Thoracic aorta (tissue), 2 donors: Measurements from ENCODE around the gene CPXM2. TPM values are rescaled to one million over a fixed set of nuclear protein-coding genes. Genes with fewer than 3 reads are reported as not detected.

ENCODE experiments used
- ATAC-seq: fragments of 150-250 bp; one replicate; pipeline ENCODE4 v1.8.0; 2017; ENCODE audit warnings: low read depth; ENCODE audit not compliant: insufficient number of reproducible peaks, low FRiP score
- DNase-seq: peaks from one replicate; pipeline ENCODE4 v3.0.0-alpha.2; 2020; ENCODE audit warnings: low spot score
- H3K27ac ChIP-seq, 2 donors: fragments of 200-600 bp; sonication (generic); 1 replicate in 1 of 2; 2 replicates in 1 of 2; pipeline ENCODE4 v1.5.1; 2016; ENCODE audit warnings: mild to moderate bottlenecking in 2 of 2, moderate library complexity in 2 of 2
- H3K27me3 ChIP-seq: fragments of 200-600 bp; sonication (generic); replicated peaks from 2 replicates; pipeline ENCODE4 v1.6.0; 2016; ENCODE audit warnings: mild to moderate bottlenecking; ENCODE audit not compliant: insufficient read depth
- H3K36me3 ChIP-seq: fragments of 200-600 bp; sonication (generic); one replicate; pipeline ENCODE4 v1.5.1; 2016
- H3K4me1 ChIP-seq, 2 donors: fragments of 200-600 bp; sonication (generic); 1 replicate in 1 of 2; 2 replicates in 1 of 2; pipeline versions ENCODE4 v1.5.1 to v1.6.0; 2016; ENCODE audit warnings: low read depth in 2 of 2, mild to moderate bottlenecking in 1 of 2; ENCODE audit not compliant: control insufficient read depth in 1 of 2
- H3K4me3 ChIP-seq: fragments of 200-600 bp; sonication (generic); 2 replicates; pipeline ENCODE4 v1.5.1; 2016; ENCODE audit warnings: mild to moderate bottlenecking
- H3K9me3 ChIP-seq: fragments of 200-600 bp; sonication (generic); 2 replicates; pipeline ENCODE4 v1.5.1; 2016
- total RNA-seq, 2 donors: library from RNA; depleted of rRNA; stranded (reverse); fragments of >200 nt; gene quantifications; one replicate each; pipeline versions ENCODE4 v1.1.0 to v1.2.3, GENCODE V29; 2016
- TF ChIP-seq, protein P1 (sequence below): fragments of 200-600 bp; sonication (generic); IDR thresholded peaks from one replicate; pipeline ENCODE4 v1.5.1; 2019; ENCODE audit warnings: antibody characterized with exemption

Gene CPXM2
- total RNA-seq, 2 donors from 2014 or later = 275 to 348 TPM

DNA sequence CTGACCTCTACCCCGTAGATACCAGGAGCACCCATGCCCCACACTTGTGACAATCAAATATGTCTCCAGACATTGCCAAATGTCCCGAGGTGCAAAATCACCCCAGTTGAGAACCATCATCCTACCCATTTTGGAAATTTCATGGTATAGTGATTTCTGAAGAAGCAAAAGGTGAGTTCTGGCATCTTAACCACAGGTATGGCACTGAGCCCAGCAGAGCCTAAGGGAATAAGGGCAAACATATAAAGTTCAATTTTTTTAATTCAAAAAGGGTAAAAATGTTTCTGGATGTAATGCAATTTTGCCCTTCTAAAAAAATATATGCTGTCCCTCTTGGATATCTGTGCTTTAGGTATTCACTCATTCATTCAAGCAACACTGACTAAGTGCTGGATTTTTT is 30.5 kb upstream of the CPXM2 start:
- no peaks in the 10 kb centered on the region for H3K36me3 ChIP-seq
- H3K9me3 ChIP-seq = no peaks in the 10 kb centered on the region
- H3K27me3 ChIP-seq = no peaks in the 10 kb centered on the region
- H3K4me3 ChIP-seq = no peak overlapping the region
- no peak for DNase-seq
- H3K27ac ChIP-seq = no peak overlapping the region
- TF ChIP-seq, protein P1, sequence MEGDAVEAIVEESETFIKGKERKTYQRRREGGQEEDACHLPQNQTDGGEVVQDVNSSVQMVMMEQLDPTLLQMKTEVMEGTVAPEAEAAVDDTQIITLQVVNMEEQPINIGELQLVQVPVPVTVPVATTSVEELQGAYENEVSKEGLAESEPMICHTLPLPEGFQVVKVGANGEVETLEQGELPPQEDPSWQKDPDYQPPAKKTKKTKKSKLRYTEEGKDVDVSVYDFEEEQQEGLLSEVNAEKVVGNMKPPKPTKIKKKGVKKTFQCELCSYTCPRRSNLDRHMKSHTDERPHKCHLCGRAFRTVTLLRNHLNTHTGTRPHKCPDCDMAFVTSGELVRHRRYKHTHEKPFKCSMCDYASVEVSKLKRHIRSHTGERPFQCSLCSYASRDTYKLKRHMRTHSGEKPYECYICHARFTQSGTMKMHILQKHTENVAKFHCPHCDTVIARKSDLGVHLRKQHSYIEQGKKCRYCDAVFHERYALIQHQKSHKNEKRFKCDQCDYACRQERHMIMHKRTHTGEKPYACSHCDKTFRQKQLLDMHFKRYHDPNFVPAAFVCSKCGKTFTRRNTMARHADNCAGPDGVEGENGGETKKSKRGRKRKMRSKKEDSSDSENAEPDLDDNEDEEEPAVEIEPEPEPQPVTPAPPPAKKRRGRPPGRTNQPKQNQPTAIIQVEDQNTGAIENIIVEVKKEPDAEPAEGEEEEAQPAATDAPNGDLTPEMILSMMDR = no peak
- no peak for ATAC-seq
- H3K4me1 ChIP-seq = no peaks in the 10 kb centered on the region

DNA sequence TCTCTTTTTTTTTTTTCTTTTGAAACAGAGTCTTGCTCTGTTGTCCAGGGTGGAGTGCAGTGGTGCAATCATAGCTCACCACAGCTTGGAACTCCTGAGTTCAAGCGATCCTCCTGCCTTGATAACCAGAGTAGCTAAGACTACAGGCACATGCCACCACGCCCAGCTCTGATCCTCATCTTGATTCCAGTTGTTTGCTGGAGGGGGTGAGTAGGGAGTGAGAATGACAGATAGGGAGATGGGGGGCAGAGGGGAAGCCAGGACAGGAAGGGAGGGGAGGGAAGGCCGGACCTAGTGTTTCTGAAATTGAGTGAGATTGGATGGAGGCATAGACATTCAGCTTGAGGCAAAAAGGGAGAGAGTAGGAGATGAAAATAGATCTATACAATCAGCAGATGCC is 25.2 kb upstream of the CPXM2 start:
- TF ChIP-seq, protein P1 = no peak
- Histone ChIP-seq H3K36me3 (no peaks in the 10 kb centered on the region), H3K4me1 (peaks cover 7 to 10% of the 10 kb centered on the region in 2 donors), H3K27me3 (no peaks in the 10 kb centered on the region), H3K4me3 (no peak overlapping the region), H3K9me3 (no peaks in the 10 kb centered on the region), H3K27ac (no peak overlapping the region)
- ATAC-seq = no peak
- DNase-seq = no peak

DNA sequence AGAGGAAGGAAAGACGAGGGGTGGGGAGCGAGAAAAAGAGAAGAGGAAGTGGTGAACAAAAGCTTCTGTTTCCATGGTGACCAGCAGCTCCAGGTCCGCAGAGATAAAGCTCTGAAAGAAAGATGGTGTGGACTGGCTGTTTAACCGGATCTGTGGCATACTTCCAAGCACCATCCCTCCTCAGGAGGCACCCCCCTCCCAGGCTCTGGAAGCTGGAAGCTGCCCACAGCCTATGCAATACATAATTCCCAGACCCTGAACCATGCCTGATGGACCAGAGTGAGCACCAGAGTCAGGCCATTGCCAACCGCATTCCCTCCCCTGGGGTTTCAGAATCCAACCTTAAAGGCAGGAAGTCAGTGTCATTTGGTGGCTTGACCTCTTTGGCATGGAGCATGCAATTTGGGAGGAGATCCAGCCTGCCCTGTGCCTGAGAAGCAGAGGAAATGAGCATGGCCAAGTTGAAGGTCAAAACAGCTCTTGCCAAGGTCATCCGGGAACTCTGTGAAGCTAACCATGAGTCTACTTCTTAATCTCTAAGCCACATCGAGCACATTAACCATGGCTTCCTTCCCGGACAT is 22.2 kb upstream of the CPXM2 start:
- H3K36me3 ChIP-seq = no peaks in the 10 kb centered on the region
- H3K4me1 ChIP-seq = peaks cover 7 to 10% of the 10 kb centered on the region in 2 donors
- no peak overlapping the region for H3K4me3 ChIP-seq
- H3K9me3 ChIP-seq = no peaks in the 10 kb centered on the region
- H3K27me3 ChIP-seq = no peaks in the 10 kb centered on the region
- no peak for DNase-seq
- TF ChIP-seq, protein P1 = no peak
- peak; percentile 70 for ATAC-seq
- H3K27ac ChIP-seq = no peak overlapping the region

DNA sequence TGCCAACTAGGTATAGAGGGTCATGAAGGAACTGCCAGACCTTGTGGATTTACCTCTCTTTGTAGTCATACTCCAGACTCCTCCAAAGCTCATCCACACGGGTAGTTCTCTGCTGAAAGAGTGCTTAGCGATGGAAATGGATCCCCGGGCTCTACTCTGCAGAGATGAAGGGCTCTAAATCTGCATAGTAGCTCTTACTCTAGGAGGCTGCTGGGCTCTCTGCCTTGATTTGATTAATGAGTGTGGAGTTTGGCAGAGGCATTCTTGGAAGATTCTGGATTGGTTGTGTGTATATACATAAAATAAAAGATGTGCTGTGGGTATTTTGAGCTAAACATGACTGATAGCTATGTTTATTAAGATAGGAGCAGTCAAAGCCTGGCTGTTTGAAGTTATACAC is 21.3 kb upstream of the CPXM2 start:
- DNase-seq = no peak
- no peak overlapping the region for H3K4me3 ChIP-seq
- peaks cover 7 to 10% of the 10 kb centered on the region in 2 donors for H3K4me1 ChIP-seq
- H3K27ac ChIP-seq = no peak overlapping the region
- ATAC-seq = no peak
- no peaks in the 10 kb centered on the region for H3K9me3 ChIP-seq
- no peaks in the 10 kb centered on the region for H3K36me3 ChIP-seq
- H3K27me3 ChIP-seq = no peaks in the 10 kb centered on the region
- TF ChIP-seq, protein P1 = no peak

DNA sequence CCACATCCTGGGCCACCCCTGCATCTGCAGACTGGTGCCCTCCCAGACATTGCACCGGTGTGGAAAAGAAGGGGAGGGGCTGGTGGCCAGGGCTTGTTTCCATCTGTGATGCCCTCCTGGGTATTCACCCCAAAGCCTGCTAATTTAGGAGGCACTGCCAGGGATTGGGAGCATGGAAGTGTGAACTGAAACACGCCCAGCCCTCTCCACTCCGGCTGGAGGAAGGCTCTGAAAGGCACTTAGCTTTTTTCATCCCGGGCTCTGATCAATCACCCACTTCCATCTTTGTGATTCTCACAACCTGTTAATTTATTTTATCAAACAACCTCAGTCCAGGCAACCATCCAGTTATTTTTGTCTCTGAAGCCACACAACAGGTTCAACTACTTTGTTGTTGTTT is 20.9 kb upstream of the CPXM2 start:
- TF ChIP-seq, protein P1 = no peak
- H3K4me1 ChIP-seq = peaks cover 7 to 10% of the 10 kb centered on the region in 2 donors
- no peak for DNase-seq

More for the DNA sequence above, 20.9 kb upstream of the CPXM2 start:
- ATAC-seq = no peak
- H3K27me3 ChIP-seq = no peaks in the 10 kb centered on the region
- H3K9me3 ChIP-seq = no peaks in the 10 kb centered on the region
- no peak overlapping the region for H3K4me3 ChIP-seq
- H3K27ac ChIP-seq = no peak overlapping the region
- no peaks in the 10 kb centered on the region for H3K36me3 ChIP-seq
